K562 (cell line): ENCODE results near the gene APPBP2. TPM values are rescaled to one million over a fixed set of nuclear protein-coding genes. Genes with fewer than 3 reads are reported as not detected.

Experiments
- BACH1 ChIP-seq: fragments of 200-800 bp; sonication (Bioruptor generic); IDR thresholded peaks from 2 replicates; pipeline ENCODE4 v1.6.1; 2016; ENCODE audit warnings: missing genetic modification characterization, missing compliant biosample characterization
- GTF2E2 ChIP-seq: fragments of 200-800 bp; sonication (Bioruptor generic); IDR thresholded peaks from 2 replicates; pipeline ENCODE4 v1.6.1; 2016; ENCODE audit warnings: missing genetic modification characterization, missing compliant biosample characterization
- JUN ChIP-seq, 2 experiments: sonication (generic) in 1 of 2; formaldehyde crosslinking in 1 of 2; IDR thresholded peaks; 2 replicates each; pipeline versions ENCODE4 v1.6.1 to v1.8.0; 2012 to 2022; ENCODE audit warnings: borderline replicate concordance in 2 of 2, mild to moderate bottlenecking in 2 of 2, improper control_type of control experiment in 1 of 2, low read depth in 1 of 2, low read length in 1 of 2, missing genetic modification reagents in 1 of 2
- RHOXF2B ChIP-seq: fragments of 250-450 bp; sonication (Bioruptor Pico); conservative IDR thresholded peaks from 2 replicates; pipeline ENCODE4 v1.5.1; 2021
- SAP30 ChIP-seq: fragments of 200-600 bp; sonication (generic); IDR thresholded peaks from 2 replicates; pipeline ENCODE4 v1.6.1; 2012; ENCODE audit warnings: borderline replicate concordance, low read depth, mild to moderate bottlenecking, moderate library complexity, low read length, control low read depth, inconsistent platforms; ENCODE audit not compliant: insufficient read depth, poor library complexity, severe bottlenecking
- ZKSCAN1 ChIP-seq: fragments of 150-350 bp; IDR thresholded peaks from 2 replicates; pipeline ENCODE4 v1.6.1; 2016; ENCODE audit warnings: low read depth, low read length
- ZNF253 ChIP-seq: fragments of 250-450 bp; sonication (Bioruptor Pico); conservative IDR thresholded peaks from 2 replicates; pipeline ENCODE4 v1.6.1; 2021; ENCODE audit warnings: mild to moderate bottlenecking
- ZNF507 ChIP-seq: conservative IDR thresholded peaks from 2 replicates; pipeline ENCODE4 v1.6.1; 2017; ENCODE audit warnings: missing genetic modification characterization, missing compliant biosample characterization
- ZNF780A ChIP-seq: fragments of 250-450 bp; sonication (Bioruptor Pico); IDR thresholded peaks from 2 replicates; pipeline ENCODE4 v1.5.0; 2021; ENCODE audit warnings: mild to moderate bottlenecking
- polyA plus RNA-seq, 8 experiments: library from polyadenylated mRNA; depleted of rRNA in 4 of 8; stranded (reverse) in 5 of 8; unstranded in 3 of 8; fragments of >200 nt; fragmentation: Nextera tagmentation in 2 of 8; fragmentation: Illumina TruSeq in 1 of 8; extraction: Ambion mirVana in 2 of 8; extraction: Trizol in 1 of 8; gene quantifications; 2 replicates each; pipeline versions ENCODE4 v1.2.1 to v1.2.3, GENCODE V29; 2011 to 2014; ENCODE audit warnings: inconsistent platforms in 1 of 8, missing spikeins in 1 of 8
- total RNA-seq, 7 experiments: library from RNA; depleted of rRNA in 6 of 7; stranded (reverse); fragments of >200 nt in 6 of 7; fragmentation: Illumina TruSeq in 2 of 7; extraction: Trizol in 2 of 7; gene quantifications; 2 replicates each; pipeline versions ENCODE4 v1.2.1 to v1.2.3, GENCODE V29; 2011 to 2021; ENCODE audit warnings: low replicate concordance in 1 of 7
- TF ChIP-seq, protein P1 (sequence below), 2 experiments: fragments of 450-650 bp; formaldehyde crosslinking in 1 of 2; IDR thresholded peaks; 2 replicates each; pipeline versions ENCODE4 v1.4.0 to v1.6.1; 2014 to 2020; ENCODE audit warnings: mild to moderate bottlenecking in 2 of 2, borderline replicate concordance in 1 of 2, low read depth in 1 of 2
- TF ChIP-seq, protein P2 (sequence below): sonication (generic); formaldehyde crosslinking; IDR thresholded peaks from 2 replicates; pipeline ENCODE4 v1.8.0; 2022; ENCODE audit warnings: mild to moderate bottlenecking, missing genetic modification reagents
- TF ChIP-seq, protein P3 (sequence below): sonication (generic); formaldehyde crosslinking; IDR thresholded peaks from 2 replicates; pipeline ENCODE4 v1.8.0; 2022; ENCODE audit warnings: missing genetic modification reagents, mild to moderate bottlenecking, moderate library complexity, borderline replicate concordance
- TF ChIP-seq, protein P4 (sequence below): fragments of 450-650 bp; IDR thresholded peaks from 2 replicates; pipeline ENCODE4 v1.6.1; 2017; ENCODE audit warnings: mild to moderate bottlenecking, moderate library complexity

APPBP2 gene
- total and polyA plus RNA-seq, 9 of the 15 experiments (the other 6 are each of a cell fraction or from before 2014, with no cell fraction given), result 2.7 to 16.8 (median 6.9) TPM

DNA sequence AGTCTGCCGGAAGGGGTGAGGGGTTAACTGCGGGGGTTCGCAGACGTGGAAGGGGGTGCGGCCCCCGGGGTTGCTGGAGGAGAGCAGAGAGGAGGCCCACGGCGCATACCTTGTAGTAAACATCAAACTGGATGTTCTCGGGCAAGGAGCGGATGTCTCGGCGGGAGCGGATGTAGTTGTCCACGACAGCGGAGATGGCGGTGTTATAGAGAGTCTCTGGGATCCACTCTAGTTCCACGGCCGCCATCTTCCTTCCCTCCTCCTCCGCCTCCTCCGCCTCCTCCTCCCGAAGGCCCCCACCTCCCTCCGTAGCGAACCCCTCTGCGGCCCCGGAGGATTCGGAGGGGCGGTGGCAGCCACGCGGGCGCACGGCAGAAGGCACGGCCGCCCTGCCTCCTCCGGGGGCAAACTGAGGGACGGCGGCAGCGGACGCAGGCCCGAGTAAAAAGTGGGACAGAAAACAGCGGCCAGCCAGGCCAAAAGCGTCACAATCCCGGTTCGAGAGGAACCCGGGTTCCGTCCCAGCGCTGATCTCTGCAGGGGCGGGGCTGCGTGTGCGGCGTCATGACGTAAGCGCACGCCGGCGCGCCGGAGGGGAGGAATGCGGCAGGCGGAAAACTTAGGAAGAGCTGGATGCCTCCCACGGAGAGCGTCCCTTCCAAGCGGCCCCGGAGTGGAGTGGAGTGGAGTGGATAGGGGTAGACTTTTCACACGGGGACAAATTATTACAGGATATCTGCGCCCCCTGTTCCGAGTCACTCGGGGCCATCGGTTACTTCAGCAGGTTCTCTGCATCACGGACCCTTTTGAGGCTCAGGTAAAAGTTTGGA is at the start of gene APPBP2 (continued):
- TF ChIP-seq, protein P1, sequence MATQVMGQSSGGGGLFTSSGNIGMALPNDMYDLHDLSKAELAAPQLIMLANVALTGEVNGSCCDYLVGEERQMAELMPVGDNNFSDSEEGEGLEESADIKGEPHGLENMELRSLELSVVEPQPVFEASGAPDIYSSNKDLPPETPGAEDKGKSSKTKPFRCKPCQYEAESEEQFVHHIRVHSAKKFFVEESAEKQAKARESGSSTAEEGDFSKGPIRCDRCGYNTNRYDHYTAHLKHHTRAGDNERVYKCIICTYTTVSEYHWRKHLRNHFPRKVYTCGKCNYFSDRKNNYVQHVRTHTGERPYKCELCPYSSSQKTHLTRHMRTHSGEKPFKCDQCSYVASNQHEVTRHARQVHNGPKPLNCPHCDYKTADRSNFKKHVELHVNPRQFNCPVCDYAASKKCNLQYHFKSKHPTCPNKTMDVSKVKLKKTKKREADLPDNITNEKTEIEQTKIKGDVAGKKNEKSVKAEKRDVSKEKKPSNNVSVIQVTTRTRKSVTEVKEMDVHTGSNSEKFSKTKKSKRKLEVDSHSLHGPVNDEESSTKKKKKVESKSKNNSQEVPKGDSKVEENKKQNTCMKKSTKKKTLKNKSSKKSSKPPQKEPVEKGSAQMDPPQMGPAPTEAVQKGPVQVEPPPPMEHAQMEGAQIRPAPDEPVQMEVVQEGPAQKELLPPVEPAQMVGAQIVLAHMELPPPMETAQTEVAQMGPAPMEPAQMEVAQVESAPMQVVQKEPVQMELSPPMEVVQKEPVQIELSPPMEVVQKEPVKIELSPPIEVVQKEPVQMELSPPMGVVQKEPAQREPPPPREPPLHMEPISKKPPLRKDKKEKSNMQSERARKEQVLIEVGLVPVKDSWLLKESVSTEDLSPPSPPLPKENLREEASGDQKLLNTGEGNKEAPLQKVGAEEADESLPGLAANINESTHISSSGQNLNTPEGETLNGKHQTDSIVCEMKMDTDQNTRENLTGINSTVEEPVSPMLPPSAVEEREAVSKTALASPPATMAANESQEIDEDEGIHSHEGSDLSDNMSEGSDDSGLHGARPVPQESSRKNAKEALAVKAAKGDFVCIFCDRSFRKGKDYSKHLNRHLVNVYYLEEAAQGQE (IDR thresholded peaks at IDR 0.05; ENCODE audit: borderline replicate concordance), result no peak
- TF ChIP-seq, protein P1 (CRISPR knock-in tag; IDR thresholded peaks at IDR 0.05; ENCODE audit: low read depth), result no peak
- TF ChIP-seq, protein P2, sequence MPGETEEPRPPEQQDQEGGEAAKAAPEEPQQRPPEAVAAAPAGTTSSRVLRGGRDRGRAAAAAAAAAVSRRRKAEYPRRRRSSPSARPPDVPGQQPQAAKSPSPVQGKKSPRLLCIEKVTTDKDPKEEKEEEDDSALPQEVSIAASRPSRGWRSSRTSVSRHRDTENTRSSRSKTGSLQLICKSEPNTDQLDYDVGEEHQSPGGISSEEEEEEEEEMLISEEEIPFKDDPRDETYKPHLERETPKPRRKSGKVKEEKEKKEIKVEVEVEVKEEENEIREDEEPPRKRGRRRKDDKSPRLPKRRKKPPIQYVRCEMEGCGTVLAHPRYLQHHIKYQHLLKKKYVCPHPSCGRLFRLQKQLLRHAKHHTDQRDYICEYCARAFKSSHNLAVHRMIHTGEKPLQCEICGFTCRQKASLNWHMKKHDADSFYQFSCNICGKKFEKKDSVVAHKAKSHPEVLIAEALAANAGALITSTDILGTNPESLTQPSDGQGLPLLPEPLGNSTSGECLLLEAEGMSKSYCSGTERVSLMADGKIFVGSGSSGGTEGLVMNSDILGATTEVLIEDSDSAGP (CRISPR knock-in tag), result 0 out of 2 replicates have a peak, but pooled peaks have one; percentile 47
- TF ChIP-seq ZNF780A (CRISPR knock-in tag), result no peak
- TF ChIP-seq JUN (IDR thresholded peaks at IDR 0.05; ENCODE audit: borderline replicate concordance, low read depth, low read length), result 0 out of 2 replicates have a peak, but pooled peaks have one; percentile 36
- TF ChIP-seq JUN (CRISPR knock-in tag; IDR thresholded peaks at IDR 0.05; ENCODE audit: borderline replicate concordance), result peak; percentile 78; the same call in 1 of the 2 replicates
- TF ChIP-seq, protein P3, sequence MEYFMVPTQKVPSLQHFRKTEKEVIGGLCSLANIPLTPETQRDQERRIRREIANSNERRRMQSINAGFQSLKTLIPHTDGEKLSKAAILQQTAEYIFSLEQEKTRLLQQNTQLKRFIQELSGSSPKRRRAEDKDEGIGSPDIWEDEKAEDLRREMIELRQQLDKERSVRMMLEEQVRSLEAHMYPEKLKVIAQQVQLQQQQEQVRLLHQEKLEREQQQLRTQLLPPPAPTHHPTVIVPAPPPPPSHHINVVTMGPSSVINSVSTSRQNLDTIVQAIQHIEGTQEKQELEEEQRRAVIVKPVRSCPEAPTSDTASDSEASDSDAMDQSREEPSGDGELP (CRISPR knock-in tag), result peak; percentile 65
- TF ChIP-seq RHOXF2B, result no peak
- TF ChIP-seq, protein P4, sequence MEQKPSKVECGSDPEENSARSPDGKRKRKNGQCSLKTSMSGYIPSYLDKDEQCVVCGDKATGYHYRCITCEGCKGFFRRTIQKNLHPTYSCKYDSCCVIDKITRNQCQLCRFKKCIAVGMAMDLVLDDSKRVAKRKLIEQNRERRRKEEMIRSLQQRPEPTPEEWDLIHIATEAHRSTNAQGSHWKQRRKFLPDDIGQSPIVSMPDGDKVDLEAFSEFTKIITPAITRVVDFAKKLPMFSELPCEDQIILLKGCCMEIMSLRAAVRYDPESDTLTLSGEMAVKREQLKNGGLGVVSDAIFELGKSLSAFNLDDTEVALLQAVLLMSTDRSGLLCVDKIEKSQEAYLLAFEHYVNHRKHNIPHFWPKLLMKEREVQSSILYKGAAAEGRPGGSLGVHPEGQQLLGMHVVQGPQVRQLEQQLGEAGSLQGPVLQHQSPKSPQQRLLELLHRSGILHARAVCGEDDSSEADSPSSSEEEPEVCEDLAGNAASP, result no peak
- TF ChIP-seq BACH1 (tag), result no peak
- TF ChIP-seq GTF2E2 (tag), result peak; percentile 40; the same call in 1 of the 2 replicates
- no peak for TF ChIP-seq ZNF253 (CRISPR knock-in tag)
- peak; percentile 20; the same call in 1 of the 2 replicates for TF ChIP-seq ZKSCAN1
- TF ChIP-seq SAP30, result peak; percentile 75
- no peak for TF ChIP-seq ZNF507 (tag)
